Posterior vena cava (tissue), 2 donors: ENCODE results near the gene CFAP74. TPM values are rescaled to one million over a fixed set of nuclear protein-coding genes. Genes with fewer than 3 reads are reported as not detected.

Experiments used
- DNase-seq: peaks from one replicate; pipeline ENCODE4 v3.0.0-alpha.2; 2020; ENCODE audit warnings: low spot score
- intact Hi-C, 2 donors: fragments of 100-400 bp; cut with DNase I; formaldehyde crosslinking; loops; one replicate each; pipeline versions ENCODE4 v1.14.1 to v1.14.2; 2022 to 2023
- total RNA-seq, 2 donors: library from RNA; stranded (reverse); fragmentation: NEBNext Ultra II Directional; extraction: Animal tissue kit (Norgen Biotek cat#: 25700); gene quantifications; one replicate each; pipeline ENCODE4 v1.2.1, GENCODE V29; 2021
- donor health status: DM: yes; HTN: yes; CAD: no.
- donor health status: DM: yes; HTN: yes; CAD: no.

CFAP74 gene
- total RNA-seq, 2 donors from 2014 or later: not detected

DNA sequence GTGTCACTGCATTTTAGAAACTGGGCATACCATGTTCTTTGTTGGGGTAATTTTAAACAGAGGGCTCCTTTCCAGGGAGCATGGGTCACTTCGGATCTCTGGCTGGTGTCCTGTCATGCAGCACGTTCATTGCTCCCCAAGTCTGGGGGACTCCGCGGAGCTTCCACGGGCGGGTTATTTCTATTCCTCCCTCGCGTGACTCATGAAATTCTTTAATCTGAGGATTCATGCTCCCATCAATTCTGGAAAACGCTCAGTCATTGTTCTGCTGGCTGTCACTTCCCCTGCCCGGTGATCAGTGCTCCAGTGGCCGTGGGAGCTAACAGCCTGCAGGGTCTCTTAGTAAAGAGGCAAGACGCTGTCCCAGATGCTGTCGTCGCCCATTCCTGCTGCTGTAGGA is 28.1 kb downstream of the CFAP74 start:
- DNase-seq: no peak
- intact Hi-C loops: no loop called here

DNA sequence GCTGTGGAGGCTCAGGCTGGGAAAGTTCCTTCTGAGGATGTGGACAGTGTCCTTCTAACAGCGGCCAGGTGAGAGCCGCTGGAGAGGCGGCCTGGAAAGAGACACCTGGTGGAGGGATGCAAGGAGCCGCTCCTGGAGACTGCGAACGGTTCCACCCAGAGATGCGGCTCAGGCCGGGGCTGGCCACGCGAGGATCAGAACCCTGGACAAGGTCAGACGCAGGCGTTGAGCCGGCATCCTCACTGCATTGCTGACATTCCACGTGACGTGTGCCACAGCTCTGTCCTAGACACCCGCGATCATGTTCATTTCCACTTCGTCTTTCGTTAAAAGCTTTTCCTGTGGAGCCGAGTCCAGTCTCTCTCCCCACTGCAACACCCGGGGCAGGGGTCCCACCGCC is 28.8 kb downstream of the CFAP74 start:
- DNase-seq: no peak
- intact Hi-C loops: no loop called here

DNA sequence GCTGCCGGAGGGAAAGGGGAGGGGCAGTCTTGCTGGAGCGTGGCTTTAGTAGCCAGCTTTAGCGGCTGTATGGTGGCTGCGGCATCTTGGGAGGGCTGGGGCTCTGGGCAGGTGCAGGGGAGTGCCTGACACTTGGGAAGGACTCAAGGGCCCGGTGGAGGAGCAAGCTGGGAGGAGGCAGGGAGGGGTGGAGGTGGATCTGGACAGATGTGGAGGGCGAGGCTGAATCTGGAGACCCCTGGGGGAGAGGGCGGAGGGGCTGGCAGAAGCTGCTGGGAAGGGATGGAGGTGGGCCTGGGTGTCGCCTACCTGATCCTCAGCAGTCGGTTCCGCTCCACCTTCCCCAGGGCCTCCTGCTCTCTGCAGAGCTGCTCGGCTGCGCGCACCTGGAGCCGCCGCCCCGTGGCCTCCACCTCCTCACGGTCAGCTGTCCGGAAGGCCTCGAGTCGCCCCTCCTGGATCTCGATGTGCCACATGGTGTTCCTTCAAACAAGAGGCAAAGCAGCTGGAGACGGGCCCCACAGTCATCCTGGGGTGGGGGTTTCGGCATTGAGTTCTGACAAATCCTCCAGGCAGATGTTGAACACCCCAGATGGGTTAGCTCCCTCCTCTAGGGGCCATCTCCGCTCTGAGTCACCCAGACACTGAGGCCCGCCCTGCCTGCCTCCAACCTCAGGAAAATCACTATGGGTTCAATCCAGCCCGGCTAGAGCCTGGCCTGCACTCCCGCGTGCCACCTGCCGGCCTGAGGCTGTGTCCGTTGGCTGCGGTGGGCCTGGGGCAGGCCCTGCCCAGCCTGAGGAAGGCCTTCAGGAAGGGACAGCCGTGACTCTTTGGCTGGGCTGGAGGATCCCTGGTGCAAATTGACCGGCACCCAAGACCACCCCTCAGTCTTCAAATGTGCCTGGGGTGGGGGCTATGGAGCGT is 29.6 kb downstream of the CFAP74 start:
- no peak for DNase-seq
- intact Hi-C loops: no loop called here

DNA sequence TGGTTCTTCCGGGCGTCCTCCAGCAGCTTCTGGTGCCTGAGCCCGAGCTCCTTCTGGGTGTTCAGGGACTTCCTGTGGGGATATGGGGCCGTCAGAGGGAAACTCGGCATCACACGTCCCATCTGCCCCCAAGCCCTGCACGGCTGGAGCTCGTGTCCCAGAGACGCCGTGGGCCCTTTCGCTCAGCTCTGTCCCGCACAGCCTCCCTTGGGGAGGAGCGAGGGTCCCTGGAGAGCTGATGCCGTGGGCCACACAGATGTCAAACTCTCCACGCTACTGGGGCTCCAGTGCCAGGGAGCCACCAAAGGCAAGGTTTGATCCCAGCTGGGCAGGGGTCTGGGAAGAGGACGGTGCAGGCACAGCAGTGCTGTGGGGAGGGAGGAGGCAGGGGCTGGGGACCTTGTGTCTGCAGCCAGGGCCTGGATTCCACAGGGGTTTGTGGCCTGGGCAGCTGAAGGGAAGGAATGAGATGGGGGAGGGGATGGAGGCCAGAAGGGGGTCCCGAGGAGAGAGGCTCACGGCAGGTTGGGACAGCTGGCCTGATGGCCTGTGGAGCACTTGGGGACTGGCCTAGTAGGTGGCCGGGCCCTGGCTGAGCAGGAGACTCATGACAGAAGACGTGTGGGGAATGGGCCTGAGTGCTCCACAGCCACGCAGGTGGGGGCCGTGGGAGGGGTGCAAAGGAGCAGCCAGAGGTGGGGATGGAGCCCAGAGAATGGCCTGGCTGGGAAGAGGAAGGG is 30.4 kb downstream of the CFAP74 start:
- no peak for DNase-seq
- intact Hi-C loops: no loop called here

DNA sequence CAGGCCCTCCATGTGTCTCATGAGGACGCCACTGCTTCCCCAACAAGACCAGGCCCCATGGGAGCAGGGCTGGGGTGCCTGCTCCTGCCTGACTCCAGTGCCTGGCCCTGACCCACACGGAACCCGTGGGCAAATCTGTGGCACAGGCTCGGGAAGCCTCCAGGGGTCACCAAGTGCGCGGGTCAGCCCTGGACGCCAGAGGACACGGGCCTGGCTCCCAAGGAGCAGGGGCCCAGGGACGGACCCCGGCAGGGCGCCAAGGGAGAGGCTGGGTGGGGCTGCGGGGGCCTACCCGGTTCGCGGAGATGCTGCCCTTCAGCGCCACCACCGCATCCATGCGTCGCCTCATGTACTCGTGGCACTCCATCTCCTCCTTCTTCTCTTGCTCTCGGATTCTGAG is 31.9 kb downstream of the CFAP74 start:
- DNase-seq: no peak
- intact Hi-C loops: no loop called here

DNA sequence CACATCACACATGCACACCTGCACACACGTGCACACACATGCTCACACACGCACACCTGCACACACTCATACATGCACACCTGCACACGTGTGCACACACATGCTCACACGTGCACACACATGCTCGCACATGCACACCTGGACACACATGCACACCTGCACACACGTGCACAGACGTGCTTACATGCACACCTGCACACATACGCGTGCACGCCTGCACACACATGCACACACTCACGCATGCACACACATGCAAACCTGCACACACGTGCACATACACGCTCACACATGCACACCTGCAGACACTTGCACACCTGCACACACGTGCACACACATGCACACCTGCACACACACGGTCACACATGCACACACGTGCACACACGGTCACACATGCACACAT is 32.6 kb downstream of the CFAP74 start:
- no peak for DNase-seq
- intact Hi-C loops: no loop called here

DNA sequence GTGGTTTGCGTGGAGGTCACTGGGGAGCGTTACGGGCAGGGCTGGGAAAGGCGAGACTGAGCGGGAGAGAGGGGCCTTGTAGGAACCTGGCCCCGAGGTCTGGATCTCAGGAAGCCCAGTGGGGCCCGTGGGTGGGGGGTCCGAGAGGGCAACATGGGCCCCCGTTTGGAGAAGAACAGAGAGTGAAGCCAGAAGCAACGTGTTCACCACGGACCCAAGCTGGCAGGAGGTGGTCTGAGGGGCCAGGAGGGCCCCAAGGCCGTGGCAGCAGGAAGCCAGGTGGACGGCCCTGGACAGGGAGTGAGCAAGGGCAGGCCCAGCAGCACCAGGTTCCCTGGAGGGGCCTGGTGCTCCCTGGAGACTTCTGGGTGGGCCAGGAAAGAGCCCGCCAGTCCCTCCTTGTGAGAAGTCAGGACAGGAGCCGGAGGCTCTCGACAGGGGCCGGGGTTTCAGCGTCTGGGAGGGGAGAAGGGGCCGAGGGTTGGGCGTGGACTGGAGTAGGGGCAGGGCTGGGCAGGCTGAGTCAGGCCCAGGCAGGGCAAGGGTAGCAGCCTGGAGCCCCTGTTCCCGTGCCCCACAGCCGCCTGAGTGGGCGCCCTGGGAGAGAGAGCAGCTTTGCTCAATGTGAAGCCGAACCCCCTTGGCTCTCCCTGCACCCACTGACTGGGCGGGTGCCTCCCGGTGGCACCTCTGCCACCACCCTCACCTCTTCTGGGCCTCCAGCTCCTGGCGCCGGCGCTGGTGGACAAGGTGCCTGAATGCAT is 33.5 kb downstream of the CFAP74 start:
- intact Hi-C loops: loop anchor here in 1 of 2 donors (10.0 kb wide), 1 partner anchor 205 kb away; no protein-coding TSS in a partner anchor
- DNase-seq: peak; percentile 73

DNA sequence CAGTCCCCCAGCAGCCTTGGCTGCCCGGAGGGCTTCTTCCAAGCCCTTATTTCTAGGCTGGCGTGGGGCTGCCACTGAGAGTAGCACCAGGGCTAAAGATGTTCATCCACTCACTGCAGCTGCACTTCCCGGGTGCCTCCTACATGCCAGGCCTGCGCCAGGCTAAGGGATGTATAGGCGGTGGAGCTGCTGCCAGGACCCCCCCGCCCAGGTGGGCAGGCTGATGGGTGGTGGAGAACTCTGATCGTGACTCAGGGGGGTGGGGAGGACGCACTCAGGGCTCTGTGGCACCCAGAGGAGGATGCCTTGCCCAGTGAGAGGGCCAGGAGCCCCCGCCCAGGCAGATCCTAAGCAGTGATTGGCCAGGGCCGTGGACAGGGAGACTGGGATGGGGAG is 34.1 kb downstream of the CFAP74 start:
- intact Hi-C loops: loop anchor here in 1 of 2 donors (10.0 kb wide), 1 partner anchor 205 kb away; no protein-coding TSS in a partner anchor

DNA sequence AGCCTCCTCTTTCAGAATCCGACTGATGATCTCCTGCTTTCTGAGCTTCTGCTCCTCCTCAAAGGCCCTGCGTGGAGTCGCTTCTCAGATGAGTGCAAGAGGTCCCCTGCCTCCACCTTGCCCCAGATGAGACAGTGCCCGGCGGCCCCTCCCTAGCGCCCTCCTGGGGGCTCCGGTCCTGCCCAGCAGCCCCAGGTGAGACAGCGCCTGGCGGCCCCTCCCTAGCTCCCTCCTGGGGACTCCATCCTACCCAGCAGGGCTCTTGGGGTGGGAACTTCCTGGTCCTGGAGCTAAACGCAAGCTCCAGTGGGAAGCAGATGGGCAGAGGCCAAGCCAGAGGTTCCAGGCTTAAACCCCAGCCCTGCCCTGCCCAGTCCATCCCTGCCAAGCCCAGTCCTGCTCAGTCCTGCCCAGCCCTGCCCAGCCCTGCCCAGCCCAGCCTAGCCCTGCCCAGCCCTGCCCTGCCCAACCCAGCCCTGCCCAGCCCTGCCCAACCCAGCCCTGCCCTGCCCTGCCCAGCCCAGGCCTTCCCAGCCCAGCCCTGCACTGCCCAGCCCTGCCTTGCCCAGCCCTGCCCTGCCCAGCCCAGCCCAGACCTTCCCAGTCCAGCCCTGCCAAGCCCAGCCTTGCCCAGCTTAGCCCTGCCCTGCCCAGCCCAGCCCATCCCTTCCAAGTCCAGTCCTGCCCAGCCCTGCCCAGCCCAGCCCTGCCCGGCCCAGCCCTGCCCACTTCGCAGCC is 34.6 kb downstream of the CFAP74 start:
- intact Hi-C loops: loop anchor here in 1 of 2 donors (10.0 kb wide), 1 partner anchor 206 kb away; no protein-coding TSS in a partner anchor
- no peak for DNase-seq

More for the DNA sequence above, 34.1 kb downstream of the CFAP74 start:
- no peak for DNase-seq

DNA sequence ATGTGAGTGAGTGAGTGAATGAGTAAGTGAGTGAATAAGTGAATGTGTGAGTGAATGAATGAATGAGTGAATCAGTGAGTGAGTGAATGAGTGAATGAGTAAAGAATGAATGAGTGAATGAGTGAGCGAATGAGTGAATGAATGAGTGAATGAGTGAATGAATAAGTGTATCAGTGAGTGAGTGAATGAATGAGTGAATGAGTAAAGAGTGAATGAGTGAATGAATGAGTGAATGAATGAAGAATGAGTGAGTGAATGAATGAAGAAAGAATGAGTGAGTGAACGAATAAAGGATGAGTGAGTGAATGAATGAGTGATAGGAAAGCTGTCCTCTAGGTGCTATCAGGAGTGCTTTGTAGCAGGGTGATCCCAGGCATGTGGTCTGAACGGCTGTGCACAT is 35.7 kb downstream of the CFAP74 start:
- no peak for DNase-seq
- intact Hi-C loops: loop anchor here in 1 of 2 donors (10.0 kb wide), 1 partner anchor 207 kb away; no protein-coding TSS in a partner anchor

DNA sequence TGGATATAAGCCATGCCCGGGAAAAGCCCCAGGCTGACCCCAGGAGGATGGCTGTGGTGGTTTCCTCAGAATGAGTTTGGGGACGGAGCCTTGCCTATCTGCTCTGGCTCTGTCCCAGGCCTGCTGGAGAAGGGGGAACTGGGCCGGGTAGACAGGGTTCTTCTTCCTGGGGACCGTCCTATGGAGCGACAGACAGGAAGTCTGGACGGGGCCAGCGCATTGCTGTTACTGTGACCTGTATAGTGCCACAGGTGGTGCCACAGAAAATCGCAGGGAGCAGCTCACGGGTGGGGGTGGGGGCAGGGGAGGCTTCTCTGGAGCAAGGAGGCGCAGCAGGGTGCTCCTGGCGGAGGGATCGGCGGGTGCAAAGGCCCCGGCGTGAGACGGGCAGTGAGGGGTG is 36.4 kb downstream of the CFAP74 start:
- no peak for DNase-seq
- intact Hi-C loops: loop anchor here in 1 of 2 donors (10.0 kb wide), 1 partner anchor 208 kb away; no protein-coding TSS in a partner anchor

DNA sequence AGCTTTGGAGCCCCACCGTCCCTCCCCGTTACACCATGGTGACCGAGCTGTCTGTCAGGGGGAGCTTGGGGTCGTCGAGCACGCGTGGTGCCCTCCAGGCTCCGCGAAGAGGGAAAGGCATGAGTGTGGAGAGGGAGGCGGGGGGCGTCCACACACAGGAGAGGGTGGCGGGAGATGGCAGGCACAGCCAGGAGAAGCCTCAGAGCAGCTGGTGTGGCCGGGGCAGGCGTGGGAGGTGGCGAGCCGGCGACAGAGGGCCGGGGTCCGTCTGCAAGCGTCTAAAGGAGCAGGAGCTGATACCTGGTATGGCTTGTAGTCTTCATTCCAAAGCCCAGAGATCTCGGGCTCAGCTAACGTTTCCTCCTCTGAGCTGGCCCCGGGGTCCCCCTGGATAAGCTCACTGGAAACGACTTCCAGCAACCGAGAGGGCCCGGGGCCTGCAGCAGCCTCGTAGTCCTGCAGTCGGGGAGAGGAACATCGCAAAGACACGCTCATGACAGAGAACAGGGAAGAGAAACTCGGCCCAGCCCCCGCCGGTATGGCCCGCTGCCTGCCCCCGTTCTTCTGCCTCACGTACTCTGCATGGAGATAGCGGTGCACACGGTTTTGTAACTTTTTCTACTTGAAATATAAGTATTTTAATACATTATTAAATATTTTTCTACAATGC is 37.4 kb downstream of the CFAP74 start:
- no peak for DNase-seq
- intact Hi-C loops: loop anchor here in 1 of 2 donors (10.0 kb wide), 1 partner anchor 209 kb away; no protein-coding TSS in a partner anchor

DNA sequence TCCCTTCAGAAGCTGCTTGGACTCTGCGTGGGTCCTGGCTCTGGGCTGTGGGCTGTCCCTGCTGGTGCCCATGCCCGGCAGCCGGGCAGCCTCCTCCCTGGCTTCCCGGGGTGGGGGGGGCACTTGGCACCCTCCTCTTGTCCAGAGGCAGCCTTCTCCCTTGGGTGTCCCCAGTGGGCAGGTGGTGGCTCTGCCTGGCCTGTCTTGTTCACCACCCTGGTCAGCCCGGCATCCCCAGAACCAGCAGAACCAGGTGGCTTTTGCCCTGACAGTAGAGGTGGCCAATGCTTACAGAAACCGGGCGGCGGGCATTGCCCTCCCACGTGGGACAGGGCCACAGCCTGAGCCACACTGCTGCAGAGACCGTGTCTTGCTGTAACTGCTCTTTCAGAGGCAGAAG is 38.0 kb downstream of the CFAP74 start:
- DNase-seq: no peak
- intact Hi-C loops: loop anchor here in 1 of 2 donors (10.0 kb wide), 1 partner anchor 209 kb away; no protein-coding TSS in a partner anchor

DNA sequence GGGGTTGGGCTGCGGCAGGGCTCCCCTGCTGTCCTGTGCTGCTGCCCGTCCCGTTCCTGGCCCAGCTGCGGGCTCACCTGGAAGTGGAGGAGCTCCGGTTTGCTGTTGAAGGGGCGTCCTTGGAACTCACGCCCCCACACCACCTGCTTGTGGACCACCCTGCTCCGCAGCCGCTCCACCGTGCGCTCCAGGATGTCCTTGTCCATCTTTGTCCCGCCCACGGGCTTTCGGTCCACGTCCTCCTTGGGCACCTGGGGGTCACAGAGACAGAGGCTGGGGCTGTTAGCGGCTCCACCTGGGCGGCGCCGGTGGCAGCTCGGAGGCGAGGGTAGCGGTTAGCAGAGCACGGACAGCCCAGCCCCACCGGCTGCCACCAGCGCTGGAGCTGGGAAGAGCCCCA is 38.8 kb downstream of the CFAP74 start:
- intact Hi-C loops: loop anchor here in 1 of 2 donors (10.0 kb wide), 1 partner anchor 210 kb away; no protein-coding TSS in a partner anchor
- no peak for DNase-seq

DNA sequence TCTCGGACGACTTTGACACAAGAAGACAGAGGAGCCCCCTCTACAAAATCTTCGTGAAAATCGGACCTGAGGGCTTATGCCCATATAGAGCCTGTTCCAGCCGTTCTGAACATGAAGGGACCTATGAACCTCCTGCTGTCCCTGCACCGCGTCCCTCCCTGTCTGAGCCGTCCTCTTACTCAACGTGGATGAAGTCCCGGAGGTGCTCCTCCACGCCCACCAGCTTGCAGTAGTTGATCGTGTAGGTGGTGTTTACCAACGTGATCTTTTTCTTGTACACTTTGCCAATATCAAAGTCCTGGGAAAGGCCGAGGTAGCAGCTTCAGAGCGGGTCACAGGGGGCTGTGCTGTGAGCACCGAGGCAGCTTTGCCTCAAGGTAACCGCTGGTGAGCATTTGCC is 40.0 kb downstream of the CFAP74 start:
- intact Hi-C loops: loop anchor here in 1 of 2 donors (10.0 kb wide), 1 partner anchor 211 kb away; no protein-coding TSS in a partner anchor
- no peak for DNase-seq

DNA sequence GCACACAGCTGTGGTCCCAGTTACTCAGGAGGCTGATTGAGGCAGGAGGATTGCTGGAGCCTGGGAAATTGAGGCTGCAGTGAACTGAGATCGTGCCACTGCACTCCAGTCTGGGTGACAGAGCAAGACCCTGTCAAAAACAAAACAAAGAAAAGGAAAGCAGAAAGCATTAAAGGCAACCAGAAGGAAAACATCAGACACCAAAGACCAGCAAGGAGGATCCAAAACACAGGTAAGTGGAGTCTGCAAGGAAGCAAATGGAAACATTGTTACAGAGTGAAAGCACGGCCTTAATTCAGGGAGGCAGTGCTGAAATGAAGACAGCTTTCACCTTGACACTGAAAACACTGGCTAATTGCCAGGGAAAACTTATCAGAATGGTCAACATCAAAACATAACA is 40.8 kb downstream of the CFAP74 start:
- no peak for DNase-seq
- intact Hi-C loops: loop anchor here in 1 of 2 donors (10.0 kb wide), 1 partner anchor 212 kb away; no protein-coding TSS in a partner anchor

DNA sequence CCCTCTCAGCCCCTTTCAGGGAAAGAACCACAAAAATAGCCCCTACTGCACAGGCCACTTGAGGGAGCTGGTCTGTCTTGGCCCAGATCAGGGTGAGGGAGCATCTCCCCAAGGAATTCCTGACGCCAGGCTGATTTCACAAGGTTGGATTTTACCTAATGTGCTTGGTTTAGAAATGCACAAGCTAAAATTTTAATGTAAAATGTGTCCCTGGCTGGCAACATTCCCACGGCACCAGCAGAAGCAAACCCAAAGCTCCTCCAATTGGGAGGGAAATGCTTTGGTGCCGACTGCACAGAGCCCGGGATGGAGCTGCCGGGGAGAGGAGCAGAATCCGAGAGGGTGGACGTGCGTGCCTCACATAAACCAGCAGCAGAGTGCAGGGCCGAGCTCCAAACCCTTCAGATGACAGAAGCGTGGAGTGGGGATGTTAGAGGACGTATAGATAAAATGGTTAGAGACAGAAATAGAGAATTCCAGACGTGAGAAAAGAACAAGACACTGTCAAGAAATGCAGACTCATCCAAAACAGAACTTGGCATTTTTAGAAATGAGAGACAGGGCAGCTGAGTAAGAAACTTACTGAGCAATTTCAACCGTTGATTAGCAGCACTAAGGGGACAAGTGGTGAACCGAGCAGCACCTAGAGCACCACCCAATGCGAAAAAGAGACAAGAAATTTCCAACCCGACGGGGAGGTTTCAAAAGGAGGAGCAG is 42.9 kb downstream of the CFAP74 start:
- intact Hi-C loops: loop anchor here in 1 of 2 donors (10.0 kb wide), 1 partner anchor 214 kb away; no protein-coding TSS in a partner anchor
- DNase-seq: no peak
